GM18508 (cell line): ENCODE results near the gene TMEM129.
"Not testable (repeated sequence)": the region's sequence is repeated elsewhere in the genome, so short reads cannot be mapped to it uniquely, and the experiment has no call there.

Source experiments
- ATAC-seq: cut with Tn5 transposase; IDR thresholded peaks from one replicate; pipeline ENCODE4 v1.9.1; 2021; ENCODE audit warnings: moderate number of reproducible peaks; ENCODE audit not compliant: insufficient read depth, unreplicated experiment

Gene TMEM129

GRCh38 chr4:1674682-1675081 is 46.4 kb downstream of the TMEM129 start:
- no peak for ATAC-seq

GRCh38 chr4:1673671-1674070 is 47.5 kb downstream of the TMEM129 start:
- ATAC-seq = no peak

- ATAC-seq = not testable (repeated sequence)
Measured at GRCh38 chr4:1671011-1671410, 50.1 kb downstream of the TMEM129 start.

GRCh38 chr4:1670279-1670678 is 50.8 kb downstream of the TMEM129 start:
- ATAC-seq = no peak

GRCh38 chr4:1669850-1670249 is 51.3 kb downstream of the TMEM129 start:
- no peak for ATAC-seq

GRCh38 chr4:1669270-1669669 is 51.9 kb downstream of the TMEM129 start:
- no peak for ATAC-seq

GRCh38 chr4:1668488-1668840 is 52.7 kb downstream of the TMEM129 start:
- no peak for ATAC-seq

- ATAC-seq = no peak
Measured at GRCh38 chr4:1667273-1667672, 53.9 kb downstream of the TMEM129 start.

- ATAC-seq = no peak
Measured at GRCh38 chr4:1666391-1666790, 54.7 kb downstream of the TMEM129 start.
